HuH-7 (cell line): ENCODE results near the gene DES.
"Not testable (repeated sequence)": the region's sequence is repeated elsewhere in the genome, so short reads cannot be mapped to it uniquely, and the experiment has no call there.

Experiments
- DNase-seq: peaks from one replicate; pipeline ENCODE4 v3.0.0; 2011; ENCODE audit warnings: low spot score

Gene DES

GRCh38 chr2:219399716-219400478 lies 18.3 kb upstream of the DES start:
- DNase-seq: no peak

GRCh38 chr2:219400562-219400961 lies 17.6 kb upstream of the DES start:
- no peak for DNase-seq

DNA sequence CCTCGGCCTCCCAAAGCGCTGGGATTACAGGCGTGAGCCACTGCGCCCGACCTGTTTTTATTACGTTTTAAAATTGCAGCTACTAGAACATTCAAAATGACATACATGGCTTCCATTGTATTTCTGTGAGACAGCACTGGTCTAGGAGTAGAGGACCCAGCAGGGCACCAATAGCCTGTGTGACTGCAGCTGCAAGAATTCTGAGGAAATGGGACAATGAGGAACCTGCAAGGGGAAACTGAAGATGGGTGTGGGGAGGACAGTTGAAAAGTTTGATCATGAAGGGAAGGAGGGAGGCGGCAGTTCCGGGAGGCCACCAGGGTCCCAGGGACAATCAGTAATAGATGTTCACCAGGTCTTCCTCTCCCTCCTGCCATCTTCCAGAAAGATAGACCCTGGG lies 16.6 kb upstream of the DES start:
- no peak for DNase-seq

DNA sequence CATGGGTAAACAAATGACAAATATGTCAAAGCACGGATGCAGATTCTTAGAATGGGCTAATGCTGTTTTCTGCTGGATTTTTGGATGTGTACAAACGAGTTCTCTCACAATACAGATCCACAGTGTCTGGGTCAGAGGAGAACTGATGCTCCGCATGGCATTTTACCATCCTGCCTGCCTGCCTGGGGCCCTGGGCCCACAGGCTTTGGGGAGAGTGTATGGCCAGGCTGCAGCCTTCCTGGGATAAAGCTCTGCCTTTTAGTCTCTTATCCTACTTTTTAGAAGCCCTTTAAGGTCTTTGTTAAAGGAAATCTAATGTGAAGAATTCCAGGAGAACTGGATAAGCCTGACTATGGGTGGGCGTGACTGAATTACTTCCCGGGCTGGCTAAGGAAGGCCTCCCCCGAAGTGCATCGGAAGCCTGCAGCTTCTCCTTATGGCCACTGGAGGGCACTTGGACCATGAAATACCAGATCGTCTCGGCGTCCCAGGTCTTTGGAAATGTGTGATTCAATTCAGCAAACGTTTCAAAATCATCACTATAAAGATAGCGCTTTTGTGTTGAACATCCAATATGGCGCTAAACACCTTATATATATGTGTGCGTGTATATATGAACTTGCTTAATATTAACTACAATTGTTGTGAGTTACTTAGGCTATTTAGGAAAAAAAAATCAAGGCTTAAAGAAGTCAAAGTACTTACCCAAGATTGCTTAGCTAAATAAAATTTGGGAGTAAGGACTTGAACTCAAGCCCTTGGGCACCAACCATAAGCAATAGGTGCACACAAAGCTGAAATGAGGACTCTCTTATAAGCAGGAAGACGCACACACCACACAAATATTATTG lies 15.3 kb upstream of the DES start:
- peak; percentile 66 for DNase-seq

GRCh38 chr2:219403861-219404260 lies 14.3 kb upstream of the DES start:
- DNase-seq: no peak

GRCh38 chr2:219404291-219404910 lies 13.8 kb upstream of the DES start:
- DNase-seq: no peak

GRCh38 chr2:219404954-219405353 lies 13.2 kb upstream of the DES start:
- DNase-seq: no peak

DNA sequence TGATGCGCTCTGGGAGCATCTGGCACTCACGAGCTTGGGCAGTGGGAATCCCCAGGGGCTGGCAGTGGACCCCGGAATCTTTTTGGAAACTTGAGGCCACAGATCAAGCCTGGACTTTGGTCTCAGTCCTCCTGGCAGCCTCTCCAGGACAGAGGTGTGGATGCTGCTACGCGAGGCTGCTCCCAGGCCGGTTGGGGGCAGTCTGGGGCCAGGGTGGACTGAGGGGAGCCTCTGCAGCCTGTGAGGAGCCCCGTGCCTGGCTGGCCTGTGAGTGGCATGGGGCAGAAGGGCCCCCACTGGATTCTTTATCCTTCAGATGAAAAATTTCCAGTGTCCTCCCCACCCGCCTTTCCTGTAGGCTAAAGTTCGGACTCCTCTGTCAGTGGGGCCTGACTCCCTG lies 12.7 kb upstream of the DES start:
- DNase-seq: no peak

- DNase-seq: no peak
Observed at GRCh38 chr2:219405958-219406860, 12.0 kb upstream of the DES start.

GRCh38 chr2:219406861-219407230 lies 11.3 kb upstream of the DES start:
- no peak for DNase-seq

DNA sequence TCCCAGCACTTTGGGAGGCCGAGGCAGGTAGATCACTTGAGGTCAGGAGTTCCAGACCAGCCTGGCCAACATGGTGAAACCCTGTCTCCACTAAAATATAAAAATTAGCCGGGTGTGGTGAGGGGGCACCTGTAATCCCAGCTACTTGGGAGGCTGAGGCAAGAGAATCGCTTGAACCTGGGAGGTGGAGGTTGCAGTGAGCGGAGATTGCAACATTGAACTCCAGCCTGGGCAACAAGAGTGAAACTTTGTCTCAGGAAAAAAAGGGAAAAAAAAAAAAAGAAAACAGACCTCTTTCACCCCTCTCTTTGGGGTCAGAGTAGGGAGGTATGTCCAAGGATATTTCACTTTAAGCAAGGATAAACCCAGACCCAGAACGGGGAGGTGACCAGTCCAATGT lies 10.8 kb upstream of the DES start:
- not testable (repeated sequence) for DNase-seq

DNA sequence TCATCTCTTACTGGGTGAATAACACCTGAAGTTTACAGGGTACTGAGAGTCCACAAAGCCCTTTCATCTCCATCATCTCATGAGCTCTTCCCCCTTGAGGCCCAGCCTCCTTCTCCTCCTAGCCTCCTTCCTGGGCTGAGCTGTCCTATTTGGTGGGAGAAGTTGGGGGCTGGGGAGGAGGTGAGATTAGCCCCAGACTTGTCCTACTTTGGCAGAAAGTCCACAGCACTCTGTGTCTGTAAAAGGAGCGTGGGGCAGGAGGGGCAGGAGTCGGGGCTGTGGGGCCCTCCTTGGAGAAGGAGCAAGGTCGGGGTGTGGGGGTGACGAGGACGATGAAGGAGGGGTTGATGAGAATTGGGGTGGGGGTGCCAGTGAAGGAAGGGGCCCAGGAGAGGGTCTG lies 10.0 kb upstream of the DES start:
- DNase-seq: no peak

DNA sequence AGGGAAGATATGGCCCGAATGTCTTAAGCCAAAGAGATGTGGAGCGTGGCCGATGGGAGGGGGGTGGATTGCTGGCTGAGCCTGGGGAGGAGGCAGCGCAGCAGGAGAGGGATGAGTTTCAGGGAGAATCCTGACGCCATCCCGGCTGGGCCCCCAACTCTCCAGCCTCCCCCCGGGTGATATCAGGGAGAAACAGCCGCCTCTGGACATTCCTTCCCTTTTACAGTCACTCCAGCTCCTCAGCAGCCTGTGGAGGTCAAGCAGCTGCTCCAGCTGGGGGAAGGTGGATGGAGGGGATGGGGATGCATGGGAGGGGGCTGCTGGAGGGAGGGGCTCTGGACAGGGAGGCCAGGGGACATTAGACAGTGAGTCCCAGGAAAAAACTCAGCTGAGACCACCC lies 9.5 kb upstream of the DES start:
- no peak for DNase-seq

- DNase-seq: no peak
Observed at GRCh38 chr2:219409619-219410018, 8.6 kb upstream of the DES start.

GRCh38 chr2:219410390-219410789 lies 7.8 kb upstream of the DES start:
- no peak for DNase-seq

GRCh38 chr2:219414857-219415256 lies 3.3 kb upstream of the DES start:
- no peak for DNase-seq

GRCh38 chr2:219415580-219416234 lies 2.5 kb upstream of the DES start:
- no peak for DNase-seq

GRCh38 chr2:219416235-219416602 lies 2.0 kb upstream of the DES start:
- no peak for DNase-seq

GRCh38 chr2:219416938-219417337 lies 1.2 kb upstream of the DES start:
- no peak for DNase-seq

GRCh38 chr2:219417374-219417773 lies 803 bp upstream of the DES start:
- DNase-seq: no peak

DNA sequence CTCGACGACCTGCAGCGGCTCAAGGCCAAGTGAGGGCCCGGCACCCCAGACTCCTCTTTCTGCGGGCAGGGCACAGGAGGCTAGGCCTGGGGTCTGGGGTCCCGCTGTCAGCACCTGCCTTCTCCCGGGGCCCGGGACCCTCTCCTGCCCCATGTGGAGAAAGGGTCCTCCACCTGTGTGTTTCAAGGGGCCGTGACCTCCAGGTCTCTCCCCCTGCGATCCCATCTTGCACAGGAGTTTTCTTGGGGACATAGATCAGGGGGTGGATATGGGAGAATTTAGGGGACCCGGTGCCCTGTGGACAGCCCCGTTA lies 791 bp downstream of the DES start:
- DNase-seq: no peak
